AG10803 (cell line): Measurements from ENCODE around the gene IGF2BP2.
A peak's percentile ranks its signal among the peaks of the same experiment; 100 is the strongest.
"Not testable (repeated sequence)": the region's sequence is repeated elsewhere in the genome, so short reads cannot be mapped to it uniquely, and the experiment has no call there.

Experiments
- DNase-seq: peaks from one replicate; pipeline ENCODE4 v3.0.0; 2010; ENCODE audit warnings: low read depth
- H3K4me3 ChIP-seq: 2 replicates; pipeline ENCODE4 v1.5.1; 2011; ENCODE audit warnings: mild to moderate bottlenecking, low read length, control low read depth
- TF ChIP-seq, protein P1 (sequence below): conservative IDR thresholded peaks from 2 replicates; pipeline ENCODE4 v1.5.1; 2011; ENCODE audit warnings: mild to moderate bottlenecking, low read length, control low read depth, inconsistent platforms

IGF2BP2 gene

DNA sequence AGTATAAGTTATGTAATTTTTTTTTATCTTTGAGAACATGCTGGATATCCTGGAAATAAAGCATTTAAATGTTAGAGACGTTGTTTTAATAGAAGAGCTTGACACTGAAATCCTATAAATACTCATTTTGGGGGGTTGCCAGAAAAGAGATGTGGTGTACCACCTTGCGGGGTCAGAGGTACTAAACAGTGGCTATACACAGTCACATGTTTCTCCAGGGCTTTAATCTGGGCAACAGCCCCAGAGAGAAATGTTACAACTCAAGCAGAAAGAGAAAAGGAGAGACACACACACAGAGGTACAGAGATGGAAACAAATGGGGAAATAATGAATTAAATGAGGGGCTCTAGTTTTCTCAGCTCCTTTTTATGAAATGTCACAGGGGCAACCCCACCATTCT, 124.9 kb downstream of the IGF2BP2 start:
- DNase-seq, result no peak
- TF ChIP-seq, protein P1, sequence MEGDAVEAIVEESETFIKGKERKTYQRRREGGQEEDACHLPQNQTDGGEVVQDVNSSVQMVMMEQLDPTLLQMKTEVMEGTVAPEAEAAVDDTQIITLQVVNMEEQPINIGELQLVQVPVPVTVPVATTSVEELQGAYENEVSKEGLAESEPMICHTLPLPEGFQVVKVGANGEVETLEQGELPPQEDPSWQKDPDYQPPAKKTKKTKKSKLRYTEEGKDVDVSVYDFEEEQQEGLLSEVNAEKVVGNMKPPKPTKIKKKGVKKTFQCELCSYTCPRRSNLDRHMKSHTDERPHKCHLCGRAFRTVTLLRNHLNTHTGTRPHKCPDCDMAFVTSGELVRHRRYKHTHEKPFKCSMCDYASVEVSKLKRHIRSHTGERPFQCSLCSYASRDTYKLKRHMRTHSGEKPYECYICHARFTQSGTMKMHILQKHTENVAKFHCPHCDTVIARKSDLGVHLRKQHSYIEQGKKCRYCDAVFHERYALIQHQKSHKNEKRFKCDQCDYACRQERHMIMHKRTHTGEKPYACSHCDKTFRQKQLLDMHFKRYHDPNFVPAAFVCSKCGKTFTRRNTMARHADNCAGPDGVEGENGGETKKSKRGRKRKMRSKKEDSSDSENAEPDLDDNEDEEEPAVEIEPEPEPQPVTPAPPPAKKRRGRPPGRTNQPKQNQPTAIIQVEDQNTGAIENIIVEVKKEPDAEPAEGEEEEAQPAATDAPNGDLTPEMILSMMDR, result no peak
- no peak overlapping the region for H3K4me3 ChIP-seq

GRCh38 chr3:185697228-185697627, 127.6 kb downstream of the IGF2BP2 start:
- H3K4me3 ChIP-seq, DNase-seq: not testable (repeated sequence)

- TF ChIP-seq, protein P1, result no peak
- no peak for DNase-seq
- no peak overlapping the region for H3K4me3 ChIP-seq
Observed at GRCh38 chr3:185696039-185696438, 128.8 kb downstream of the IGF2BP2 start.

DNA sequence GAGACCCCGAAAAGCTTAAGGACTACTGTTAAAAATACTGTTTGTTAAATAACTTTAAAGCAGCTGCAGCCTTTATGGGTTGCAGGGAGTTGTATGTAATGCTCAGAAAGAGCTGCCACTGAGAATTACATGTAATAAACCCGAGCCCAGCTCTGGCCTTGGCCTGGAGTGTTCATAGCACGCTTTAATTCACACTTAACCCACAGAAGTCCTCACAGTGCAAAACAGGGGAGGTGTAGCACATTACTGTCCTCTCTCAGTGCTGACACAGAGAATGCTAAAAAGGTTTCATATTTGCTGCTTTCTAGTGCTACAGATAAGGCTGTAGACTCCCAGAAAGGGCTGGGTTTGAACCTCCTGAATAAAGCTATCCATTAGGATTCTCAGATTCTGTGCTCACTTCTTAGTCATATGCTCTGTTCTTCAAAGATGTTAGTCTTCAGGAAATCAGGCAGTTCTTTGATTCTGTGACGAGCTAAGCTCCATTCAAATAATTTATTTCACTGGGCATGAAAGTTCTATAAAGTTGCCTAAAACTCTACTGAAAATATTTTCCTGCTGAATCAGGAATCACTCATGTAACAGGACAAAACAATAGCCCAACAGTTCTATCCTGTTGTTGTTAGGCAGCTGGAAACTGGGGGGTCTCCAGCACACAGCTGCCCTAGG, 130.7 kb downstream of the IGF2BP2 start:
- H3K4me3 ChIP-seq, result no peak overlapping the region
- TF ChIP-seq, protein P1, result no peak
- DNase-seq, result peak; percentile 65

GRCh38 chr3:185691622-185692021, 133.2 kb downstream of the IGF2BP2 start:
- TF ChIP-seq, protein P1, result no peak
- DNase-seq, result no peak
- H3K4me3 ChIP-seq, result no peak overlapping the region

DNA sequence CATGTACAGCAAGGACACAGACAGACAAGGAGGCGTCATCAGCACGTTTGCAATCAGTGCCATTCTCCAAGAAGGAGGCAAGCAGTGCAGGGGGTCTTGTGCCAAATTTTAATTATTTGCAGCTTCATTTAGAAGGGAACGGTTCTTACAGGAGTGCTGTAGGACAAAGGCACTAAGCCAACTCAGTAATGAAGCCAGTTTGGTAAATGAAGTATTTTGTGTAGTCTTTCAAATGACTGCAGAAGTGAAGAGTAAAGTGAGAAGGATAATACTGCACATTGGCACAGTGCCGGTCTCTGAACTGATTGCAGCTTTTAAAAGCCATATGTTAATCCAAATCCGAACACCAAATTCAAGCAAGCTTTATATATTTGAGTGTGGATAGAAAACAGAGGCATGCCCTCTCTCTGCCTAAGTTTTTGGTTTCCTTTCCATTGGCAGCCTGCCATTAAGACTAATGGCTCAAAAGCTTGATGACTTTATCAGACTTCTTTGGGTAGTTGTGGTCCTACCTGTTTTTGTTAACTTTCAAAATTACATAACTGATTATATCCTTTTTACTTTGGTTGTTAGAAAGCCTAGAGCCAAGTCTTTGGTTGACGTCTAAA, 137.5 kb downstream of the IGF2BP2 start:
- H3K4me3 ChIP-seq, result no peak overlapping the region
- peak; percentile 27 for DNase-seq
- TF ChIP-seq, protein P1, result no peak

DNA sequence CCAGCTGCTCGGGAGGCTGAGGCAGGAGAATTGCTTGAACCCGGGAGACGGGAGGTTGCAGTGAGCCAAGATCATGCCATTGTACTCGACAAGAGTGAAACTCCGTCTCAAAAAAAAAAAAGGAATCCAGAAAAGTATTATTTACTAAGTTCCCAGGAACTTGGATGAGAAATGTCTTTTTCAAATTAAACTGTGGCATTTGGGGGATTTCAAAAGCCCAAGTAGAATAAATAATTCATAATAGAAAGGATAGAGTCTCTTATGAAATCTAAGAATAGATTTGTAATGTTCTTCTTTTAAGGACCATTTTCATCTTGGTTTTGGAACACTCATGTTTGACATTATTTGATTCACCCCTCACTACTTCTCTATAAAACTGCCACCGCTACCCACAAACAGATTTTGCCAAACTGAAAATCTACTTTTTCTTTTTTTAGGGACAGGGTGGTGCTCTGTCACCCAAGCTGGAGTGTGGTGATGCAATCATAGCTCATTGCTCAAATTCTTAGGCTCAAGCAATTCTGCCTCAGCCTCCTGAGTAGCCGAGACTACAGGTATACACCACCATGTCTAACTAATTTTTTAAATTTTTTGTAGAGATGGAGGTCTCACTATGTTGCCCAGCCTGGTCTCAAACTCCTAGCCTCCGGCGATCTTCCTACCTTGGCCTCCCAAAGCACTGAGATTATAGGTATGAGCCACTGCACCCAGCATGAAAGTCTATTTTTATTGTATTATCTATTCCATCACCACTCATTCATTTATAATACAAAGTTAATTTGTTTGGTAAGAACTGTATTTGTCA, 139.4 kb downstream of the IGF2BP2 start:
- TF ChIP-seq, protein P1, result no peak
- DNase-seq, result no peak
- H3K4me3 ChIP-seq, result no peak overlapping the region
